Skin epidermis (tissue), 12 donors: ENCODE measurements around the gene GP1BB.

Experiments
- H3K27ac ChIP-seq, 21 experiments: fragments of 200-600 bp; sonication (generic) in 11 of 21; one replicate each; pipeline ENCODE4 v1.5.0; 2020; ENCODE audit warnings: mild to moderate bottlenecking in 3 of 21, inconsistent platforms in 2 of 21, moderate library complexity in 2 of 21
- H3K4me3 ChIP-seq, 7 experiments: fragments of 200-600 bp; sonication (generic) in 2 of 7; one replicate each; pipeline ENCODE4 v1.5.0; 2020; ENCODE audit warnings: inconsistent platforms in 2 of 7, mild to moderate bottlenecking in 2 of 7, moderate library complexity in 1 of 7

The GP1BB gene

GRCh38 chr22:19735665-19736510 is 12.5 kb downstream of the GP1BB start:
- Histone ChIP-seq H3K27ac (no peak overlapping the region), H3K4me3 (no peak overlapping the region)

- no peak overlapping the region for H3K27ac ChIP-seq
- no peak overlapping the region for H3K4me3 ChIP-seq
These were observed 14.7 kb downstream of the GP1BB start for GRCh38 chr22:19737846-19738663.

DNA sequence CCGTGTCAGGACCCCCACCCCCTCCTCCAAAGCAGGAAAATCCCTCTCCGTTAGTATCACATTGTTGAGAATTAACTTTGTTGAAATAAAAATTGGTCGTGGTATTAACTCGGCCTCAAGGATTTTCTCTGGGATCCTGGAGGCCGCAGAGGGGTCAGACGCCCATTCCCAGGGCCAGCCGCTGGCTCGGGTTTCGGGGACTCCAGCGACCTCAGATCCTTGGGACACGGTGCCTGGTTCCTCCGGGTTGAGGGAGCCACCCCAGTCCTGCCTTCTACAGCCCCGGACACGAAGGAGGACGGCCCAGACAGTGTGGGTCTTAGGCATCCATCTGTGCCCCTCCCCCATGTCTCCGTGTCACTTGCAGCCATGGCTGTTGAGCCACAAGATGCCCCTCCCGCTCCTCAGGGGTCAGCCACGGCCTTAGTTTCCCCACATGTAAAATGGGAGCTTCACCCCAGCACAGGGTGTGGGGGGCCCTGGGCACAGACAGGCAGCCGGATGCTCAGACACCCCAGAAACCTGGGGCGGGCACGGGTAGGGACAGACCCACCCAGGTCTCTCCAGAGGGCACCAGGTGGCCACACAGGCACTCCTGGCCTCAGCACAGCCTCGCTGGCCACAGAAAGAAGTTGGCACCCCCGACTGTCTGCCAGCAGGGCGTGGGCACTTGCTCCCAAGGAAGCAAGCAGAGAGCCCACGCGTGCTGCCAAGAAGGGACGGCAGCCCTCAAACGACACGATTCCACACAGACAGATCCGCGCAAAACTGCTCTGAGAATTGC is 15.5 kb downstream of the GP1BB start:
- no peak overlapping the region for H3K4me3 ChIP-seq
- H3K27ac ChIP-seq: no peak overlapping the region

- Histone ChIP-seq H3K27ac (no peak overlapping the region), H3K4me3 (no peak overlapping the region)
These were observed 16.1 kb downstream of the GP1BB start for GRCh38 chr22:19739448-19739895.

DNA sequence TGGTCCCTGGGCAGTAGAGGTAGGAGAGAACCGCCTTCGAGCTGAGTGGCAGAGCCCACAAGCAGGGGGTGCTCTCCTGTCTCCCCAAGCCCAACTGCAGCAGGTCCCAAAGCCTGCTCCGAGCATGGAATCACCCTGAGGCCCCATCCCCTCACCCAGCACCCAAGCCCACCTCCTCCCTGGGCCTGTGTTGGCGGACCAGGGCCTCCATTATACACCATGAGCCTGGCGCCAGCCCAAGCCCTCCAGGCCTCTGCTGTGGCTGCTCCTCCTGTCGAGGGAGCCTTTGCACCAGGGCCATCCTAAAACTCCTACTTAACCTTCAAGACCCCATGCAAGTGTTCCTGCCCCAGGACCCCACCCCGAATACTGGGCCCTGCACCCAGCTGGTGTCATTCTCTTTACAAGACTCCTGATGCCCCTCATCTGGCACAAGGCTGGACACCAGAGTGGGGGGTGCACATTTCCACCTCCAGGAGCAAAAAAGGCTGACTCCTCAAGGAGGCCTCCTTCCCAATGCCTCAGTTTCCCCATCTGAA is 16.6 kb downstream of the GP1BB start:
- no peak overlapping the region for H3K27ac ChIP-seq
- H3K4me3 ChIP-seq: no peak overlapping the region

- Histone ChIP-seq H3K4me3 (no peak overlapping the region), H3K27ac (no peak overlapping the region)
These were observed 17.2 kb downstream of the GP1BB start for GRCh38 chr22:19740586-19740985.

DNA sequence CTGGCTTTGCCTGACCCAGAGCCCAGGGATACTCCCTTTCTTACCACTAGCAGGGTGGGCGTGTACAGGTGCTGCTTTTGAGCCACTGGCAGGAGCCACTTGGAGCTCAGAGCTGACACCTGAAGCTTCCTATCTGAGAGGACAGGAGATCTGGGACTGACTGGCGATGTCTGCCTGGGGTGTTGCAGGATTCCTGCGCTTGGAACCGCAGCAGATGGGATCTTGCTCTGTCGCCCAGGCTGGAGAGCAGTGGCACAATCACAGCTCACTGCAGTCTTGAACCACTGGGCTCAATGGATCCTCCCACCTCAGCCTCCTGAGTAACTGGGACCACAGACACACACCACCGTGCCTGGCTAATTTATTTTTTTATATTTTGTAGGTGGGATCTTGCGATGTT is 17.7 kb downstream of the GP1BB start:
- no peak overlapping the region for H3K4me3 ChIP-seq
- no peak overlapping the region for H3K27ac ChIP-seq

DNA sequence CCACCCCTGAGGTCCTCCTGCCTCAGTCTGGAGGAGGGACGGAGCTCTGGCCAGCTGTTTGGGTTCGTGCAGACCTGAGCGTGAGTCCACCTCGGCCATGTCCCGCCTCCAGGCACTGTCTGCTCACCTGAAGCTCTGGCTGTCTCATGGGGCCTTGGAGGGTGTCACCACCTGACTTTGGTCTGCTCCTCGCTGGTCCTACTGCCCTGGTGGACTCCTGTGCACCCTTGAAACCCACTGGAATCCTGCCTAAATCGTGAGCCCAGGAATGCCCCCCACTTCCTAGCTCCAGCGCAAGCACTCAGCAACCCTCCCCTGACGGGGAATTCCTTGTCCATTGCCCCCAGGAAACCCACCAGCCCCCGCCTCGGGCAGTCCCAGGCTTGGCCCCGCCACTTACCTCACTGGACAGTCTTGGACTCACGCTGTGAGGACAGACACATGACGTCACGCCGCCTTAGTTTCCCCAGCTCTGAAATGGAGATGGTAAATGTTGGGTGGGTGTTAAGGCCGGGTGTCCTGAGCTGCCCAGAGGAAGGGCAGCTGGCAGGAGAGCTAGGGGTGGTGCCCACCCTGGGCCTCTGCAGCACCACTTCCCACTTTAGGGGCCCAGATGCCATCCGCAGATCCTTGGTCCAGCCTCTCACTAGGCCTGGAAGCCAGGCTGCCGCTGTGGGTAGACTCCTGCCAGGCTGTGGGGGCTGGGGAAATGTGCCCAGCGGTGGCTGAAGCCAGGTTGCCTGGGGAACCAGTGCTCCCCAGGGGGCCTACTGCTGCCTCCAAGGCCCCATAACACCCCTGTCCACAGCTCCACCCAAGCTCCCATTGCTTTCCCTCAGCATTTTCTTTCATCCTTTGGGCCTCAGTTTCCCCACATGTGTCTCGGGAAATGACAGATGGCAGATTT is 19.1 kb downstream of the GP1BB start:
- Histone ChIP-seq H3K4me3 (no peak overlapping the region), H3K27ac (no peak overlapping the region)

- H3K27ac ChIP-seq: no peak overlapping the region
- H3K4me3 ChIP-seq: no peak overlapping the region
These were observed 19.7 kb downstream of the GP1BB start for GRCh38 chr22:19743081-19743480.

DNA sequence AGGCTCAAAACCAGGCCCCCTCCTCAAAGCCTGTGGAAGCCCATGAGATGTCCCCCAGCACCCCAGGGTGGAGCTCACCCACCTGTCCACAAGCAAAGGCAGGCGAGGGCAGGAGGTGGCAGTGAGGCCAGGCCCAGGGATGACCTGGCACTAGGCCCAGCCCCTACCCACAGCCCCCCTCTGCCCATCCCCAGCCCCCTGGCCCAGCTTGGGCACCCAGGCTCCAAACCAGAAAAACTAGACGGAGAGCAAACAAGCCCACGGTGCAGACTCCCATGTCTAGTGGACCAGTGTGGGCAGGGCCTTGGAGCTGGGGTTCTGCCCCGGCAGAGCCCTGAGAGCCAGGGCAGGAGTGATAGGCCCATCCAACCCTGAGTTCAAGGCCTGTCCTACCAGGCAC is 20.3 kb downstream of the GP1BB start:
- no peak overlapping the region for H3K27ac ChIP-seq
- no peak overlapping the region for H3K4me3 ChIP-seq

DNA sequence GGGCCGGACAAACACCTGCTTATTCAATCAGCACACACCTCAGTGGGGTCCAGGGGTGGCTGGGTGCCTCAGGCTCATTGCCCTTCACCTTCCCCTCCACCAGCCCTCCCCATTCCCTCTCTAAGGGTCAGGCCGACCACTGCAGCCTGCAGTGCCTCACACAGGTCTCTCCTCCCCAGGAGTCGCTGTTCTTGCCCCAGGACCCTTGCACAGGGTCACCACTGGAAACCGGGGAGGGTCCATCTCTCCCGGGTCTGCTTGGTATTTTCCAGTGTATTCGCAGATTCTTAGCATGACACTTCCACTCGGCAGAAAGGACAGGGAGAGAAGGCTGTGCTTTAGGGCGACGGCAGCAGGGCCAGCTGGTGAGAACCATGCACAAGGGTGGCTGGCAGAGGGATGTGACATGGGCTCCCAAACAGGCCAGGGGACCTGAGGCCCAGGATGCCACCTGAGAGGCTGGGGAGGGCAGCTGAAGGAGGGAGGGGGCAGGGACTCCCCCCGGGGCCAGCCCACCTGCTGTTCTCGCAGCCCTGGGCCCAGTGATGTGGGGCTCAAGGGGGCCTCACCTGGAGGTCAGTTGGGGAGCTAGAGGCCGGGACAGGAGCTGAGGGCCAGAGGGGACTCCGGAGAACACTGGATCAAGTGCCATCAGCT is 21.1 kb downstream of the GP1BB start:
- Histone ChIP-seq H3K27ac (no peak overlapping the region), H3K4me3 (no peak overlapping the region)

- Histone ChIP-seq H3K27ac (peak overlapping the region in 1 of 21 experiments; percentile 18), H3K4me3 (no peak overlapping the region)
These were observed 22.1 kb downstream of the GP1BB start for GRCh38 chr22:19745155-19746101.

DNA sequence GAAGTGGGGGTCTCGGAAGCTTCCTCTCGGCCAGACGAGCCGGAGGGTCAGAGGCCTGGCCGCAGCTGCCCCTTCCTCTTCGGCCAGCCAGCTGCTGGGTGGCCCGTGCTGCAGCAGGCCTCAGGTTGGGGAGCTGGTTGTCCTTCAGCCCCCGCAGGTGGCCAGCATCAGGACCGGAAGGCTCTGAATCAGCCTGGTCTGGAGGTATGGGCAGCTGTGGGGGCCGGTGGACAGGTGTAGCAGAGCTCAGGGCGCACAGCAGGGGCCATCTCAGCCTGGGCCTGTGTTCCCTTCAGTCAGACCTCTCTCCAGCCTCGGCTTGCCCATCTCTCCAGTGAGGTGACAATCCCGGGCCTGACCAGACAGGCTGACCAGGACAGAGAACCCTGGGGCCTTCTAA is 23.4 kb downstream of the GP1BB start:
- Histone ChIP-seq H3K4me3 (no peak overlapping the region), H3K27ac (no peak overlapping the region)

DNA sequence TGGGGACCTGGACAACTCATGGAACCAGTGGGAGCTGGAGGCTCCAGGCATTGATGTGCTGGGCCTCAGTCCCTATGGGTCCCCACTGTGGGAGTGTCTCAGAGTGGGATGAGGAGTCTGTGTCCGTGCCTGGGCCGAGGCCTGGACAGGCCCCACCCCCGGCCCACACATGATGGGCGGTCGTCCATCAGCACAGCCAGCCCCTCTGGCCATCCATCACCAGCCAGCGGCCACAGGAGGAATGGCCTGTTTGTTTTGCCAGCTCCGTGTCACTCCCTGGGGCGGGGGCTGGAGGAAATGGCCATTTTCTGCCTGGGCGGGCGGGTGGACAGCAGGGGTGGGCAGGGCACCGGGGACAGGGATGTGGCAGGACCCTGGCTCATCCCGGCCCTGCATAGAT is 24.2 kb downstream of the GP1BB start:
- Histone ChIP-seq H3K27ac (no peak overlapping the region), H3K4me3 (no peak overlapping the region)

GRCh38 chr22:19748139-19748538 is 24.8 kb downstream of the GP1BB start:
- Histone ChIP-seq H3K27ac (no peak overlapping the region), H3K4me3 (no peak overlapping the region)

- no peak overlapping the region for H3K27ac ChIP-seq
- no peak overlapping the region for H3K4me3 ChIP-seq
These were observed 25.8 kb downstream of the GP1BB start for GRCh38 chr22:19748991-19749664.

- no peak overlapping the region for H3K27ac ChIP-seq
These were observed 26.5 kb downstream of the GP1BB start for GRCh38 chr22:19749876-19750275.

More at GRCh38 chr22:19749876-19750275, 26.5 kb downstream of the GP1BB start:
- H3K4me3 ChIP-seq: no peak overlapping the region
